ENCODE data around the gene SLC15A5. TPM values are rescaled to one million over a fixed set of nuclear protein-coding genes. Genes with fewer than 3 reads are reported as not detected.

Gene SLC15A5, protein sequence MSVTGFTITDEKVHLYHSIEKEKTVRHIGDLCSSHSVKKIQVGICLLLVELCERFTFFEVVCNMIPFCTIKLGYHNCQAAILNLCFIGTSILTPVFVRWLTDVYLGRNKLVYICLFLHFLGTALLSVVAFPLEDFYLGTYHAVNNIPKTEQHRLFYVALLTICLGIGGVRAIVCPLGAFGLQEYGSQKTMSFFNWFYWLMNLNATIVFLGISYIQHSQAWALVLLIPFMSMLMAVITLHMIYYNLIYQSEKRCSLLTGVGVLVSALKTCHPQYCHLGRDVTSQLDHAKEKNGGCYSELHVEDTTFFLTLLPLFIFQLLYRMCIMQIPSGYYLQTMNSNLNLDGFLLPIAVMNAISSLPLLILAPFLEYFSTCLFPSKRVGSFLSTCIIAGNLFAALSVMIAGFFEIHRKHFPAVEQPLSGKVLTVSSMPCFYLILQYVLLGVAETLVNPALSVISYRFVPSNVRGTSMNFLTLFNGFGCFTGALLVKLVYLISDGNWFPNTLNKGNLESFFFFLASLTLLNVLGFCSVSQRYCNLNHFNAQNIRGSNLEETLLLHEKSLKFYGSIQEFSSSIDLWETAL
- not detected in 2 replicates for total RNA-seq
- long read RNA-seq, result 0 reads

DNA sequence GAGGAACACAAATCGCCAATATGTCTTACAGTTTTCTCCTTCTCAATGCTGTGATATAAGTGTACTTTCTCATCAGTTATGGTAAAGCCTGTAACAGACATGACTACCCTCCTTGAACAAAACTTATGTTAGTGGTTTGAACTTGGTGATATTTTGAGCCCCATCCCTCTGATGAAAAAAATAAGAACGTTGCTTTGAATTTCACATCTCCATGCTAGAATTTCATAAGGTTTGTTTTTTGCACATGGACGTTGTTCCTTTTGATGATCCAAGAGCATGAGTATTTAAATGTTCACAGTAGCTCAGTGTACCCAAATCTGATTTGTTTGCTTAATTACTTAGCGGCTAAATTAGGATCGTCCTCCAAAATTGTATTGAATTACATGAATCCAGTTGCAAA, at the start of gene SLC15A5:
TSS of gene SLC15A5 (minus strand) at position 101 of the 400 bp plus-strand sequence. CDS start at position 101, 0 bp downstream.
- H3K36me3 Mint-ChIP-seq (ENCODE audit: unreplicated experiment), result no peaks in the 10 kb centered on the region
- TF ChIP-seq, protein P1, sequence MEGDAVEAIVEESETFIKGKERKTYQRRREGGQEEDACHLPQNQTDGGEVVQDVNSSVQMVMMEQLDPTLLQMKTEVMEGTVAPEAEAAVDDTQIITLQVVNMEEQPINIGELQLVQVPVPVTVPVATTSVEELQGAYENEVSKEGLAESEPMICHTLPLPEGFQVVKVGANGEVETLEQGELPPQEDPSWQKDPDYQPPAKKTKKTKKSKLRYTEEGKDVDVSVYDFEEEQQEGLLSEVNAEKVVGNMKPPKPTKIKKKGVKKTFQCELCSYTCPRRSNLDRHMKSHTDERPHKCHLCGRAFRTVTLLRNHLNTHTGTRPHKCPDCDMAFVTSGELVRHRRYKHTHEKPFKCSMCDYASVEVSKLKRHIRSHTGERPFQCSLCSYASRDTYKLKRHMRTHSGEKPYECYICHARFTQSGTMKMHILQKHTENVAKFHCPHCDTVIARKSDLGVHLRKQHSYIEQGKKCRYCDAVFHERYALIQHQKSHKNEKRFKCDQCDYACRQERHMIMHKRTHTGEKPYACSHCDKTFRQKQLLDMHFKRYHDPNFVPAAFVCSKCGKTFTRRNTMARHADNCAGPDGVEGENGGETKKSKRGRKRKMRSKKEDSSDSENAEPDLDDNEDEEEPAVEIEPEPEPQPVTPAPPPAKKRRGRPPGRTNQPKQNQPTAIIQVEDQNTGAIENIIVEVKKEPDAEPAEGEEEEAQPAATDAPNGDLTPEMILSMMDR (IDR thresholded peaks at IDR 0.05), result no peak
- no peaks in the 10 kb centered on the region for H3K27me3 Mint-ChIP-seq (ENCODE audit: unreplicated experiment)
- no peaks in the 10 kb centered on the region for H3K4me1 Mint-ChIP-seq (ENCODE audit: unreplicated experiment)
- no peak for DNase-seq (ENCODE audit: extremely low spot score, unreplicated experiment)
- no peak within 1 kb of the TSS for H3K27ac Mint-ChIP-seq (ENCODE audit: unreplicated experiment)
- no peaks in the 10 kb centered on the region for H3K9me3 Mint-ChIP-seq (ENCODE audit: unreplicated experiment)
- H3K4me3 Mint-ChIP-seq (ENCODE audit: unreplicated experiment), result no peak within 1 kb of the TSS

DNA sequence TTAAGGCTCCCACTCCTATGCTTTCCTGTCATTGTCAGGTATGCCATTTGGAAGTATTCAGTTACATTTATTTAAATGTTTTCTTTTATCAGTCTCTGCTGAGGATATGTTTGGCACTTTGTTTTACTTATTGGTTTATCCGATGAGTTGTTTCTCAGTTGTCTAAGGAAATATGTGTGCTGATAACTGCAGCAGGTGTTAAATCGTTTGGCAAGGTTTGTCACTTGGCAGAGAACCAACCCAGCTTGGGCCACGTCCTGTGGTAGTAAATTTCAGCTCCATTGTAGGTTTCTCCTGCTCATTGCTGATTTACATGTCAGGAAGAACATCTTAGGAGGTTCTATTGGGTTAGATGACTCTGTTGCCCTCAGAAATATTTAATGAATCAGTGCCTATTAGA, 47.9 kb upstream of the SLC15A5 start:
- peaks cover 5% of the 10 kb centered on the region for H3K4me1 Mint-ChIP-seq (ENCODE audit: unreplicated experiment)
- no peaks in the 10 kb centered on the region for H3K36me3 Mint-ChIP-seq (ENCODE audit: unreplicated experiment)
- no peaks in the 10 kb centered on the region for H3K27me3 Mint-ChIP-seq (ENCODE audit: unreplicated experiment)
- TF ChIP-seq, protein P1 (IDR thresholded peaks at IDR 0.05), result no peak
- DNase-seq (ENCODE audit: extremely low spot score, unreplicated experiment), result no peak
- H3K9me3 Mint-ChIP-seq (ENCODE audit: unreplicated experiment), result peaks cover 12% of the 10 kb centered on the region
- no peak overlapping the region for H3K4me3 Mint-ChIP-seq (ENCODE audit: unreplicated experiment)
- H3K27ac Mint-ChIP-seq (ENCODE audit: unreplicated experiment), result no peak overlapping the region

DNA sequence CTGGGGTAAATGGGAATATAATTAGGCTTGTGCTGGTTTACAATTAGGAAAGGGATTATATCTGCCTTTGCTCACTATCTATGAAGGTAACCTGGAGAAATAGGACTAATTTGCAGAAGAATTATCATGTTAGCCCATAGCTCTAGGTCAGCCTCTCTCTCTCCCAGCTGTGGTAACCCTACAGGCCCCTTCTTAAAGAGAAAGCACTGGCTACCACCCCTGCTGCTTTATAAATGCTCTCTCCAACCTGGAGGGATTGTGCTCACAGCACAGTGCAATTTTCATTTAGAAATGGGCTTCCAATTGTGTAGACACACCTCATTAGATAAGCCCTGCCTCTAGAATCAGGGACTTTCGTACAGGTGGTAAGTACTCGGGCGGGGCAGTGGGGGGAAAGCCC, 47.3 kb upstream of the SLC15A5 start:
- Mint-ChIP-seq H3K27ac (ENCODE audit: unreplicated experiment) (no peak overlapping the region), H3K4me3 (ENCODE audit: unreplicated experiment) (no peak overlapping the region), H3K27me3 (ENCODE audit: unreplicated experiment) (no peaks in the 10 kb centered on the region), H3K36me3 (ENCODE audit: unreplicated experiment) (no peaks in the 10 kb centered on the region), H3K4me1 (ENCODE audit: unreplicated experiment) (peaks cover 5% of the 10 kb centered on the region), H3K9me3 (ENCODE audit: unreplicated experiment) (peaks cover 12% of the 10 kb centered on the region)
- no peak for DNase-seq (ENCODE audit: extremely low spot score, unreplicated experiment)
- TF ChIP-seq, protein P1 (IDR thresholded peaks at IDR 0.05), result no peak

DNA sequence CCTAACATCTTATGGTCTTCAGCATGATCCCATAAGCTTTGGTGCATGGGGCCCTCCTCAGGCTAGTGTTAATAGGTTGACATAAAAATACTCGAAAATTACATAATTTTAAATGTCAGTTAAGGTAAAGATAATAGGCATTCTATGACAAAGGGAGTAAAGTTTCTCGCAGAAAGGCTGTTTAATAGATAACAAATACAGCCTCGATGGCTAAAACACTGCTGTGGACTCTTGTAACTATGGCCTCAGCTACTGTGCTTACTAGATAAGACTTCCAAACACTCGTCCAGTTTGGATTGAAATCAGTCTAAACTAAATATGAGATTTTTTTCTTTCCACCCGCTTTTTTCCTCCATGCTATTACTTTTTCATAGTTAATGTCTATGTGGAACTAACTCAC, 46.8 kb upstream of the SLC15A5 start:
- Mint-ChIP-seq H3K9me3 (ENCODE audit: unreplicated experiment) (peaks cover 12% of the 10 kb centered on the region), H3K27ac (ENCODE audit: unreplicated experiment) (no peak overlapping the region), H3K4me1 (ENCODE audit: unreplicated experiment) (peaks cover 5% of the 10 kb centered on the region), H3K4me3 (ENCODE audit: unreplicated experiment) (no peak overlapping the region), H3K27me3 (ENCODE audit: unreplicated experiment) (no peaks in the 10 kb centered on the region), H3K36me3 (ENCODE audit: unreplicated experiment) (no peaks in the 10 kb centered on the region)
- TF ChIP-seq, protein P1 (IDR thresholded peaks at IDR 0.05), result no peak
- no peak for DNase-seq (ENCODE audit: extremely low spot score, unreplicated experiment)

DNA sequence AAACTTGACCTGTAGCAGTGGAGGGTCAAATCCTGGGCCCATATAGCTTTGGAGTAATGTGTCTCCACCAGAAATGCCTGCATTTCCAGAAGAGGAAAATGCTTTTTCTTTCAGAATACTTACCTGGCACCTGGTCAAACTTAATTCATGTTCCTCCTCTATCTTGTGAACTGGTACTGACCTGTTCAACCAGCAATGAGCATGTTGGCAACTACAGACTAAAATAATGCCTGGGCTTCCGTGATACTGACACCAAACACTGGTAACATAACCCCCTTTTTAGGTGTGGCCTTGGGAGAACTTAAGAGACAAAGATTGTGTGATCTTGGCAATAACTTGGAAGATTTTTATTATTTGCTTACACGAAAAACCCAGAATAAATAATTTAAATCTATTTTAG, 46.2 kb upstream of the SLC15A5 start:
- Mint-ChIP-seq H3K9me3 (ENCODE audit: unreplicated experiment) (peaks cover 12% of the 10 kb centered on the region), H3K4me3 (ENCODE audit: unreplicated experiment) (no peak overlapping the region), H3K4me1 (ENCODE audit: unreplicated experiment) (peaks cover 5% of the 10 kb centered on the region), H3K27me3 (ENCODE audit: unreplicated experiment) (no peaks in the 10 kb centered on the region), H3K36me3 (ENCODE audit: unreplicated experiment) (no peaks in the 10 kb centered on the region), H3K27ac (ENCODE audit: unreplicated experiment) (no peak overlapping the region)
- TF ChIP-seq, protein P1 (IDR thresholded peaks at IDR 0.05), result no peak
- DNase-seq (ENCODE audit: extremely low spot score, unreplicated experiment), result no peak

Measured in osteocyte (in vitro differentiated cells).